NCI-H2227 (cell line): Measurements from ENCODE around the gene AKAP6.

Experiments used
- DNase-seq: peaks from one replicate; lab custom pipeline; 2025; ENCODE audit not compliant: unreplicated experiment; lab: John Stamatoyannopoulos, UW

Gene AKAP6

DNA sequence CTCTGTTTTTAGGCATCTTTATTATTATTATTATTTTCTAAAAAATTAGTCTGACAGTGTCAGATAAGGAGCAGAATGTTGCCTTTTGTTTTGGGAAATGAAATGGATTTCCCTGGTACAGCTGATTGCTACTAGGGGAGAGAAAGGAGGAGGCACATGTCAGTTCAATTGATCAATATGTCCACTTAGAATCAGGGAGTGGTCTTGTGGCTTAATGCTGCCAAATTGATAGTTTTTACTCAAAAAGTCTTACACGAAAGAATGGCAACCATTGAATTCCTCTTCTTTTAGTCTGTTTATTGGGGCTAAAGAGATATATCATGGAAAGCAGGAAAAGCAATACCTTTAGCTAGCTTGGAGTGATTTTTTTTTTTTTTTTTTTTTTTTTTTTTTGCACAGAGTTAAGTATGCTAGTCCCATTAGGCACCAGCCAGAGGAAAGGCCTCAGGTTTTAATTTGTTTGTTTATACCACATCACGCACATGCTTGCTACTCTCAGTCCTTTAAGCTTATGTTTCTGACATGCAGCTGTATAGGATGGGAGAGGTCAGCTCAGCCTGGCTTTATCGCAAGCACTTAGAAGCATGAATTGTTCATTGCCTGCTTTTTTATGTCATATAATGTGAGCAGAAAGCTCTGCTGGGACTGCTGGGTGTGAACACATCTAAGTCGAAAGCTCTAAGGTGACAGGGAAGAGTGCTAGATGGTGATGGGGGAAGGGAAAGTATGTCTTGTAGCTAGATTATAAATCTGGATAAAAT lies 1.4 kb downstream of the AKAP6 start:
- DNase-seq: peak; percentile 74

DNA sequence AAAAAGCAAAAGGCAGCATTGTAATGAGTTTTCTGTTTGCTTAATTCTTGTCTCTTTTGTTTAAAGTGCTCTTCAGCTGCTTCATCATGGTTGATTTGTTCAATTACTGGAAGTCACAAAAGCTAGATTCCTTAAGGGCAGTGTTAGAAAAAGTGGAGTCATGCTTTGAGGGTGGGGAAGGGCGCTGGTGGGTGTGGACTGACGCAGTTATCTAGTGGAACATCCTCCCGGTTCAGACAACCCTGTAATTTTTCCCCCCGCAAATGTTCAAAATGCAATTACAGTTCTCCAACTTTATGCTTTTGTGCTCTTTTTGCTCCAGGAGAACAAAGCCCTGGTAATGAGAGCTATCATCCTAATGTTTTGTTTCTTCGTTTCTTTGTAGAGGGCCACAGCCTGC lies 2.1 kb downstream of the AKAP6 start:
- DNase-seq: peak; percentile 80

DNA sequence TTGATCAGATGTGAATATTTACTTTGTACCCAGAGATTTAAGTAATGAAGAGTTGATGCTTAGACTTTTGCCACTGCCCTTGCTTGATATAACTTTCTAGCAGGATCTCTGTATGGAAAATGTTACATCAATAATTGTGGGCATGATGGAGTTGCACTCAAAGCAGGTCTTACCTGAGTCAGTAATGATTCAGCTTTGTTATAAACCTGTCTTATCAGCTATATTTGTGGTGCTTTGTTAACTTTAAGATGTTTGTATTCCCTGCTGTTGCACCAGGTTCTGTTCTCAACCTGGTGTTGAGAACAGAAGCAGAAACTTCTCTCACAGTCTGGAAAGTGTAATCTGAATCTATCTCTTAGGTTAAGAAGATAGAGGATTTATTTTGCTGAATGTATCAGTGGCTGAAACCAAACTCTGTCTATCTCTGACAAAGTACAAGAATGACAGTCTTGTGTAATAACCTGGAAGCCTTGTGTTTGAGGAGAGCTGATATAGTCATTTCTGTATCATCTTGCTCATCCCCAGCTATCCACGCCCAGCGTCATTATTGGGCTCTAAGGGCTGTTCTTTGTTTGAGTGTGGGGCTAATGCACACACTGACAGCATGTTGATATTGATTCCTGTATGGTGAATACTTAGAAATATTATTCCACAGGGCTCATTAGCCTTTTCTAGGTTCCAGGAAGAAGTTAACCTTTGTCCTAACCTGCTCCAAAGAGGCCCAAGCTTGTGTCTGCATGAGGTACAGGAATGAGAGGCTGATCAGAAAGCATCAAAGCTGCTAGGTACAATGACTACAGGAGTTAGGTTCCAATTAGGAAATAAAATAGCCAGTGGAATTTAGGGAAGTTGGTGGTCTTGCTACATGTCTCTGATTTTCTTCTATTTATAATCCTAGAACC lies 3.6 kb downstream of the AKAP6 start:
- peak; percentile 51 for DNase-seq

DNA sequence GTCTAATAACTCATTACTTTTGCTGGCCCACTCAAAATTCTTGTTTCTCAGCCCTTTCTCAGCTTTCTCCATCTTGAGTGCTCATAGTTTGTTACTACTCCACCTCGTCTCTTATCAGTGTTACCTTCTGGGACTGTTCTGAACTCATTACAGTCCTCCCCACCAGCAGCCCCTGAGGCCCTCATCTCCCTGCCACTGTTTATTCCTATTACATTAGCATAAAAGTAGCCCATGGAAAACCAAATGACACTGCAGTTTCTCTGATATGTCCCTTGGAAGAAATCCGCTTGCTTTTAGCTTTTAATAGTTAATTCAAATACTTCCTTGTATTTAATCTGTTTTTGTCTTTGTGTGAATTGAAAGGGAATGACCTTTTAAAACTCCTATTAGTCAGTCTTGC lies 7.6 kb downstream of the AKAP6 start:
- DNase-seq: no peak

DNA sequence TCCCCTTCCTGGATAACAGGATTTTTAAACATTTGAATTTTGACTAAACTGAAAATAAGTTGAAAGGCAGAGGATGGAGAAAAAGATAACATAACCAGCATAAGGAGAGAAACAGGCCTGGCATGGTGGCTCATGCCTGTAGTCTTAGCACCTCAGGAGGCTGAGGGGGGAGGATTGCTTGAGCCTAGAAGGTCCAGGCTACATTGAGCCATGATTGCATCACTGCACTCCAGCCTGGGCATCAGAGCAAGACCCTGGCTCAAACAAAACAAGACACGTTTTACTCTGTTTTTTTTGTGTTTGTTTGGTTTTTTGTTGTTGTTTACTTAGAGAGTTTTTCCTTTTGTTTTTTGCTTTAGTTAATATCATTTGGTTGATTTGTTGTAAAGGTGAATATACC lies 8.7 kb downstream of the AKAP6 start:
- DNase-seq: no peak

DNA sequence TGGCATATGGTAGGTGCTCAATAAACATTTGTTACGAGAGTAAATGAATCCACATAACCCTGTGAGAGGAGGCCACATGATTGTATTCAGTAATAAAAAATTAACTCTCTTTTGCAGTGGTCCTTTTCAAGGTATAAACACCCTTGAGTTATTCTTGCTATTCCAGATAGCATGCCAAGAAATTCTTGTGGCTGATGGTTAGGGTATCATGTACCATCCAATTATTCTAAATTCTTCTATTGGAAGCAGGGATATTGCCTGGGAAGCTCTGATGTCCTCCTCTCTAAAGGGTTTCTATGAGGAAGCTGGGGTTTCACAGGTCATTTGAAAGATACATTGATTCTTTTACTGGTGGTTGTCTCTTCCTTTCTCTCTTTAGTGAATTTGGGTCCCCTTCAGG lies 10.1 kb downstream of the AKAP6 start:
- DNase-seq: no peak

DNA sequence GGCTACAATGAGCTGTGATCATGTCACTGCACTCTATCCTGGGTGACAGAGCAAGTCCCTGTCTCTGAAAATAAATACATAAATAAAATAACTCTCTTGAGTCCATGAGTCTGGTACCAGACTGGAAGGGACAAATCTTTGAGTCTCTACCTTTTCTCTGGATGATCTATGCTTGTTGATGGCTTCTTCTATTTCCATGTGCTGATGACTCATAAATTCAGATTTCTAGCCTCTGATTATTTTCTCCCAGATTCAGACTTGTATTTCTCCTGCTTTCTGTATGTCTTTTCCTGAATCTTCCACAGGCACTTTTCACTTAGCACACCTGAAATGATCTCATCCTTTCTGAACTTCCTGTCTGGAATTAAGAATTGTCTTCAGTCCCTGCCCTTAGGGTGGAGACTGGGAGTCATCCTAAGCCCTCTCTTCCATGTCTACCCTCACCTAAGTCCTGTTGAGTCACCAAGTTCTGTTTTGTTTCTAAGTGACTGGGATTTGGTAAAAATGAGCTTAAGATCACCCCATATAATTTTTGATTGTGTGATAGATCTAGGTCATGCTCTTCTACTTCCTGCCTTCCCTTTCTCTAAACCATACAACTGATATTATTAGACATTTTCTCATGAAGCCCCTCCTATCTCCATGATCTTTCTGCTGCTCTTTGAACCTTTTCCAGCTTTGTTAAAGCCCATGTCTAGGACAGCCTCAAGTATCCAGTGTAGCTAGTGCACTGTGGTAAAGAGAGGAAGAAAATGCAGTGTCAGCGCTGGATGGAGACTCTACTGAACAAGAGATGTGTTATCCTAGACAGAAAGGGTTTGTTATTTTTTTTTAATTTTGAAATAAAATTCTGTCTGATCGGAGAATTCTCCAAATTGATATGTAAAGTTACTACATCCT lies 13.1 kb downstream of the AKAP6 start:
- no peak for DNase-seq

DNA sequence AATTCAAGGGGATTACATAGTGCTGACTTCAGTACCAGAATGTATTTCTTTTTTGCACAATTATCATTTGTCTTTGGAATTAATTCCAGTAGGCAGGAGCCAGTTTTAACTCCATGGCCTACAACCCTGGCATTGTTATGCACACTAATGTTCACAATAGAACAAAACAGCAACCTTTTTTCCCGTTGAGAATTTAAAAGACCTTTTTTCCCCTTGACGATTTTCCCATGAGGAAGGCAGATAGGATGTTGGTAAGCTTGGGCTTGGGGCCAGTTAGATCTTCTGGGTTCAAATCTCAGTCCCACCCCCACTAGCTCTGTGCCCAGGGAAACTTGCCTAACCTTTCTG lies 13.7 kb downstream of the AKAP6 start:
- DNase-seq: no peak

DNA sequence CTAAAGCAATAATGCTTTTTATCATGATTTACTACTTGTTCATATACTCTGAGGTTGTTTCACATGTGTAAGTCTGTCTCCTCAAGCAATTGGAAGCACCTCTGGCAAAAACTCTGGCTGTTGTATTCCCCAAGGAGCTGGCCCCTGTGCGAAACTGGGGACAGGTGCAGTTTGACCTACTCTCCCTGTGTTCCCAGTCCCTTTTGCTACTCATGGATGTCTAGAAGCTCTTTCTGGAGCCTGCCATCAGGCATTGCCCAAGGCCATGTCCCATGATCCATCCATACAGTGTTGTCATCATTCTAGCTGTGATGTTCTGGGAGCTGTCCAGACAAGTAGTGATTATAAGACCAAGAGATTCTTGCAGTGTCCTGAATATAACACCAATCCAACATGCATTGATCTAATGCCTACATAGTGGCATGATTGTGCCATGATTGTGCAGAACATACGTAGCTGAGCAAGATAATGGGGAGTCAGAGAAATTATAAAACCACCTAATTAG lies 14.9 kb downstream of the AKAP6 start:
- DNase-seq: no peak

DNA sequence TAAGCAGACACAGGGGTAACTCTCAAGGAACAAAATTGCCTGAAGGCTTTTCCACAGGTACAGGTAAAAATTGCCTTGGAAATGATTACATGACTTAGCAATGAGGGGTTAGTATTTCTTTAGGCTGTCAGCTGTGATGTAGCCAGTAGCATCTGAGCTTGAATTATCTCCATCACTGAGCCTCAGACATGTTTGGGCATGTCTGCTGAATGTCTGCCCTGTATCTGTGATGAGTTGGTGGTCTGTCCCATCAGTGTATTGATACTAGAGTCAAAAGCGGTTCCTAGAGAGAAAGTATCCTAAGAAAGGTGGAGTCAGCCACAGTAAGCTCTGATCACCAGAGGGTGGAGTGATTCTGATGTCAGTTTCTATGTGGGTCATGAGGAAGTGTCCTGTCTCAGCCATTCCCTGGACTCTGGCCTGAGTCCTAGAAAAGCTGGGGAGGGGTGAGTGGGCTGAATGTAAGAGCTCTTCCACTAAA lies 16.3 kb downstream of the AKAP6 start:
- no peak for DNase-seq

DNA sequence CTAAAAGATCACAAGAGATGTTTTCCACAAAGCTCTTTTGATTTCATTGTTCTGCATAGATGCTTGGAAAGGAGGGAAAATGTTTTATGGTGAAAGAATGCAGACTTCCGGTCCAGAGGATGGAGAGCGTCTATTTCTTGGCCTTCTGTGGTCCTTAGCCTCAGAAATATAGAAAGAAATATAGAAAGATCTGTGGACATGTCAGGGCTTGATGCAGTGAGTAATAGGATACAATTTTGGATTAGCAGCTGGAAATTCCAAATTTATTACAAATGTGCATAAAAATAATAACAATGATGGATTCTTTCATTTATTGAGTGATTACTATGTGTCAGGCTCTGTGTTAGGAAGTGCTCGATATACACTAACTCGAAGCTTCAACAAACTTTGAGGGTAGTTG lies 20.2 kb downstream of the AKAP6 start:
- no peak for DNase-seq

DNA sequence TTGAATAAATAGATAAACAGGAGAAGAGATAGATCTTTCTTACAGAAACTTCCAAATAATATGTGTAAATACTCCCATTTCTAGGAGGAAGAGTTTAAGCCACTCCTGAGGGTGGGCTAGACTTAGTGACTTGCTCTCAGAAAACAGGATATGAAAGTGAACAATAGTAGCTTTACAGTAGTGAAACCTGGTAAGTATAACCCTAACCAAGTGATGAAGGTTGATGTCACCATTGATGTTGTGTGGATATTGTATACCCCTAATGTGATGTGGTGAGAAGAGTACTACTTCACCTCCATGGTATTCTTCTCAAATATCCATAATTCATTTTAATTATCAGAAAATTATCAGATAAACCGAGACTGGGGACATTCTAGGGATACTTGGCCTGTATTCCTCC lies 20.9 kb downstream of the AKAP6 start:
- no peak for DNase-seq

DNA sequence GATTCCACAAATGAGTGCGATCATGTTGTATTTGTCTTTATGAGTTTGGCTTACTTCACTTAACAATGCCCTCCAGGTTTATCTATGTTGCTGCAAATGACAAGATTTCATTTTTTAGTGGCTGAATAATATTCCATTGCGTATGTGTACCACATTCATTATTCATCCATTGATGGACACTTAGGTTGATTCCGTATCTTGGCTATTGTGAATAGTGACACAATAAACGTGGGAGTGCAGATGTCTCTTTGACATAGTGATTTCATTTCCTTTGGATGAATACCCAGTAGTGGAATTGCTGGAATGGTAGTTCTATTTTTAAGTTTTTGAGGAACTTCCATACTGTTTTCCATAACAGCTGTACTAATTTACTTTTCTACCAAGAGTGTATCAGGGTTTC lies 23.5 kb downstream of the AKAP6 start:
- no peak for DNase-seq

DNA sequence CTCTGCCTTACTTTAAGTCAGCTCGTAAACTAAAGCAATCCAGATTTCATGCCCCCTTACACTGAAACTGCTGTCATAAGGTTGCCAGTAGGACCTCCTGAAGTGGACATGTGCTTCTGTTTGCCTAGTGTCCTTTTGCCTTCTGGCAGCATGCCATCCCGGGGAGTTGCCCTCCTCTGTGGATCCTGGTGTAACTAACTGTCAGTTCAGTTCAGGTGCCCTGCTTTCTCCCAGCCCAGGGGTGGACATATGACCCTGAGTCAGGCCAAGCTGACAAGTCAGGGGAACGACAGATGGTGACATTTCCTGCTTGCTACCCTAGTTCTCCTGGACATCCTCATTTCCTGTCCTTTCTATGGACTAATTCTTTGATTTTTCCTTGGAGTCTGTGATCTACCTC lies 25.6 kb downstream of the AKAP6 start:
- no peak for DNase-seq

DNA sequence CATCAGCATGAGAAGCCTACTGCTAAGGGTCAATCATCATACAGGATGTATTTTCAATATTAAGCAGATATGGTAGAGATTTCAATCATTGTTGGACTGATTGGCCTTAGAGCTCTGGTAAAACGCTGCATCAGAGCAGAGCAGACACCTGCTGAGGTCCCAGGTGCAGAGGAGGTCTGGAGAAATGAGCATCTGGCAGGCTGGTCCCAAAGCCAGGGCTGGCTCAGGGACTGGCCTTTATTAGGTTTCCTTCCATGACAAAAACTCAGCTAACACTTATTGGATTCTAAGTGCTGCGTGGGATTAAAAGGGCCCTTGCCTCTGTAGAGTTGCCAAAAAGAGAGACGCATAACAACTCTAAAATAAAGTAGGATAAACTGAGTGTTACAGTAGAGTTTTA lies 29.7 kb downstream of the AKAP6 start:
- DNase-seq: no peak

DNA sequence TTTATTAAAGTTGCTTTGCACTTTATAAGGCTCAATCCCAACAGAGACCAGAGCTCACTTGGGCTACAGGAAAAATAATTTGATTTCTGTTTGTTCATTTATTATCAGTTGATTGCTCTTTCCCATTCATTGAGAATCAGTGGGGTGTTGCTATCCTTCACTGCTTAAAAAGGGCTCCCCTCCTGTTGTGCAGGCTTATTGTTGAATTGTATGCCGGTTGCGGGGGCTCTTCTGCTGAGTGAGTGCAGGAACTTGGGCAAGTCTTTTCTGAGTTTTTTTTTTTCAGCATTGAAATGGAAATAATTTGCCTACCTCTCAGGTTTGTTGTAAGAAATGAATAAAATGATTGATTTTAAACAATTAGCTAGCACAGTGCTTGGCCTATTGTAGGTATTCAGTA lies 32.6 kb downstream of the AKAP6 start:
- no peak for DNase-seq

DNA sequence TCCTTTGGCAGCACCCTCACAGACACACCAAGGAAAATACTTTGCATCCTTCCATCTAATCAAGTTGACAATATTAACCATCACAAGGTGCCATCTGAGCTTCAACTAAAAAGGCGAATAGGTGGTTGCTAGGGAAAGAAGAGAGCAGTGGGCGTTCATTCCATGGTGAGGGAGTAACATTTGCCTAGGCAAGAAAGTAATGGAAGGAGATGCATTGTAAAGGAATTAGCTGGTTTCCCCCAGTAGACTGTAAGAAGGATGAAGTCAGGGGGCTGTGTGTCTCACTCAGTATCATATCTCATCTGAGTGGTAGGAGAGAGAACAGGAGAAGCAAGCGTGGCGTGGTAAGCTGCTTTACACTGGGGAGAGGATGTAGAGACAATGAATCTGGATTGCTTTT lies 34.7 kb downstream of the AKAP6 start:
- no peak for DNase-seq

DNA sequence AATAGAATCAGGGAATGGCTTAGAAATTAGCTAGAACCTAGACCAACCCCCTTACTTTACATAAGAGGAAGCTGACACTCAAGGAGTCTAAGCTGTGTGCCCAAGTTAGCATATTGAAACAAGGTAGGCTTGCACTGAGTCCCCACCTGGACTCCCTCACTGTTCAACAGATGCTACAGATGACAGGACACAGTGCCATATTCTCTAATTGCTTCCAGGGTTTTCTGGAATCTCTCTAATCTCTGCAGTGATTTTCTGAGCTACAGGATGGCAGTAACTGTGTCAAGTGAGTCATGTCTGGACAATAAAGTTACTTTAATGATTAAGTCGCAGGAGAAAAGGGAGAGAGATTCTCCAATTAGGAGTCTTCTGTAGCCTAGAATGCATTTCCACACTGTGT lies 35.8 kb downstream of the AKAP6 start:
- no peak for DNase-seq

DNA sequence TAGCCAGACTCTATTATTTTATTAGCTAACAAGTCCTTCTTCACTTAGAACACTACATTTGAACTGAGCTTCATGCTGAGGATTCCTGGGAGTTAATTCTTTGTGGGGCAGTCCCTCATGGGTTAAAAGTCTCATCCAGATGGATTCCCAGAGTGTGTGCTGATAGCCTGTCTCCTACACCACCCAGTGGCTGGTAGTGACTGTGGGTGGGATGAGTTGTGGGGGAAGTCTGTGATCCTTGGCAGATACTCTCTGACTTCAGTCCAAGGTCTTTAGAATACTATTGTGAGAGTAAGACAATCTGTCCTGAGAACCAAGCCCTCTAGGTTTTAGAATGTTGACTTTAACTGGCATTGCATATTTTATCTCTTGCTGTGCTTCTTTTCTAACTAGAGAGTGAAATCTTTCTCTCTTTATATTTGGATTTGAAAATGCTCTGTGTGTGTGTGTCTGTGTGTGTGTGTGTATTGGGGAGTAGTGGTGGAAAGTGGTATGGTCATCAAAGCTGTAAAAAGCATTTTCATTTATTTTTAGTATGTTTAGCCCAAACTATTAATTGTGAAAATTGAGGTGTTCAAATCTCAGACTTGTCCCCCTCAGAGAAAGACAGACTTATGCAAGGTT lies 37.3 kb downstream of the AKAP6 start:
- peak; percentile 19 for DNase-seq

DNA sequence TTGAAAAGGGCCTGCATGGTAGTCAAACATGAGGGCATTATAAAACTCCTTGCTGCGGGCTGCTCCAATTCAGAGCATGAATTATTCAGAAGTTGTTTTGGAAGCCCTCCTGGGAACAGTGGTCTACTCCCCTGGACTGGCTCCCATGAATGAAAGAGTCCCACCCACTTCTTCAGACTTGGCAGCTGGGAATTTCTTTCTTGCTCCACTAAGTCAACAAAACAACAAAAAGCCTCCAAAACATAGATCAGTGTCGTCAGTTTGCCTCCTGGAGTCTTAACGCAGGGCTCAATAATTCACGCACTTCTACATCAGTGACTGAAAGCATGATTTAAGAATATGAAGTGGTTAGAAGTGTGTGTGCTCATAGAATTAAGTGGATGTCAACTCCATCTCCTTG lies 37.9 kb downstream of the AKAP6 start:
- no peak for DNase-seq

DNA sequence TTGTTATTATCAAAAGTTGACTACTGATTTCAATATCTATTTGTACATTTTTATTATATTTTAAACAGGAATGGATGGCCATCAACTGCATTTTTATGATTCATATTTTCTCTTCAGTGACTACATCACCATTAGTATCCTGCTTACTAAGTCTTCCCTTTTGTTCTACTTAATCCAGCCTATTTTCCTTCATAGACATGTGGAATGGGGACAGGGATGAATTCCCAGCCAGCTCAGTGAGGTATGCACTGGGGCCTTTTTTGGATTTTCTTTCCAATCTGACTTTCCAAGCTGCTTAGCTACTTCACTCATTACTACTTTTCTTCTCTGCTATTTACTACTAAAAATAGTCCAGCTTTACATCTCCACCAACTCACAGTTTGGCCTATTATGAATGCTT lies 38.4 kb downstream of the AKAP6 start:
- no peak for DNase-seq
